Measurements from ENCODE around the gene IL36B. TPM values are rescaled to one million over a fixed set of nuclear protein-coding genes. Genes with fewer than 3 reads are reported as not detected.

IL36B gene
- total RNA-seq, 2 donors from 2014 or later, result not detected

- H3K9me3 ChIP-seq (ENCODE audit: control insufficient read depth, low read length, poor library complexity, severe bottlenecking), result no peaks in the 10 kb centered on the region
- no peak within 1 kb of the TSS for H3K4me3 Mint-ChIP-seq
- H3K4me1 Mint-ChIP-seq, result peaks cover 7% of the 10 kb centered on the region
- DNase-seq (no peak), ATAC-seq (no peak)
- peaks cover 17% of the 10 kb centered on the region for H3K27me3 Mint-ChIP-seq
- H3K36me3 Mint-ChIP-seq (ENCODE audit: low read depth), result no peaks in the 10 kb centered on the region
- H3K27ac Mint-ChIP-seq, result no peak within 1 kb of the TSS
Measured at GRCh38 chr2:112977559-112978056, 75.1 kb downstream of the IL36B start, which contains the start of gene IL36G. TSS of gene IL36G (plus strand) at chr2:112978006. CDS start at chr2:112978639, 633 bp downstream.

Other genes starting within 250 kb of the IL36B start
- 10 to 100 TPM; 30.8 to 61.2 TPM for gene IL1B, start 216.1 kb downstream of the IL36B start, total RNA-seq
- not detected for gene IL37, start 141.7 kb downstream of the IL36B start, total RNA-seq
- gene IL36G, start 74.9 kb downstream of the IL36B start, total RNA-seq, result not detected
- gene IL36A, start 47.4 kb downstream of the IL36B start, total RNA-seq, result not detected
- gene IL36RN, start 6.3 kb upstream of the IL36B start, total RNA-seq, result not detected
- not detected for gene IL1F10, start 15.1 kb upstream of the IL36B start, total RNA-seq
- gene IL1RN, start 74.7 kb upstream of the IL36B start, total RNA-seq, result 1 to 10 TPM in 1 of 2 donors, under 1 TPM in 1; 0.68 to 1.2 TPM
- gene PSD4, start 121.1 kb upstream of the IL36B start, total RNA-seq, result 100 to 1,000 TPM; 141 to 160 TPM
- 1 to 10 TPM in 1 of 2 donors, under 1 TPM in 1; 0.21 to 1.4 TPM for gene PAX8, start 226.1 kb upstream of the IL36B start, total RNA-seq

All from T-helper 17 cell (primary cell).